Measurements from ENCODE around the gene E2F6.

E2F6 gene

GRCh38 chr2:11456251-11456650 is 9.7 kb downstream of the E2F6 start:
- DNase-seq (ENCODE audit: low read depth): no peak

DNA sequence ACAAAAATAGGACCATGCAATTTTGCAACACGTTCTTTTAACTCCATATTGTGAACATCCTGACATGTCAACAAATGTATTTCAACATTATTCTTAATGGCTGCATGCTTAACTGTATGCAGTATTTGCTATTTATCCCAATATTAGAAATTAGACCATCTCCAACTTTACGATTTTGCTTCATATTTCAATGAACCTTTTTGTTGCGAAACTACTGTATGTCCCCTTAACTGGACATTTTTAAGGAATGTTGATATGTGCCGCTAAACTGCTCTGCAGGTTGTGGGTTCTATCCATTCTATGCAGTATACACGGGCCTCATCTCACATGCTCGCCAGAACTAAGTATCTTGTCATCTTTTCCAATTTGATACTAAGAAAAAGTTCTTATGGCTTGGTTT is 11.1 kb downstream of the E2F6 start:
- DNase-seq (ENCODE audit: low read depth): no peak

DNA sequence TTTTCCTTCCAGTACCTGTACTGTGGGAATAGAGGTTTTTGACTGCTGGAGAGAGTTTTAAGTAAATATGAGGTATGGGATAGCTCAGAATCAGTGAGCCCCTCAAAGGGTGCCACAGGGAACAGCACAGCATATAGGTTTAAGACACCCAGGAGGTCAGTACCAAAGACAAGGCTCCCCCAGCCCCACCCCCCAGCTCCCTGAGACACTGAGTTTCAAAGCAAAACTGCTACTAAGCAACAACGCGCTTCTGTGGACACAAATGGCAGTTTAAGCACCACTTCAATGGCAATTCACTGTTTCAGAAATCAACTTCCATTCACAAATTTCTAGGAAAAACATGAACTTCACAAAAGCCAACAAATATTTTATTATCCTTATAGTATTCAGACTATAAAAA is 15.2 kb downstream of the E2F6 start:
- no peak for DNase-seq (ENCODE audit: low read depth)

- DNase-seq (ENCODE audit: low read depth): peak; percentile 18
Measured at GRCh38 chr2:11446733-11447248, 19.2 kb downstream of the E2F6 start.

DNA sequence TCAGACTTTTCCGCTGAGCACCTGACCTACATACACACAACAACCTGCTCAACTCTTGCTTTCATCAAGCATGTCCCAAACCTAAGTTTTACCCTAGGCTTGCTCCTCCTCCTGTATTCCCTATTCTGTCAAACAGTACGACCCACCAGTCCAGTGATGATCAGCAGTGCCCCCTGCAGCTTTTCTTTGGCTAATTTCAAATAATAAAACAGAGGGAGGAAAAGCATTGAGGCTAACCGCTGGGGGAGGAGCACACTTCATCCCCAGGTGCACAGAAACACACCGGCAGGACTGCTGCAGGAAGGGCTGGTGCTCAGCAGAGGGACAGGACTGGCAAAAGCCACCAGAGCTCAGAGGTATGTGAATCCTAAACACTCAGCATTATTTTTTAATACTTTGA is 21.2 kb downstream of the E2F6 start:
- DNase-seq (ENCODE audit: low read depth): no peak

DNA sequence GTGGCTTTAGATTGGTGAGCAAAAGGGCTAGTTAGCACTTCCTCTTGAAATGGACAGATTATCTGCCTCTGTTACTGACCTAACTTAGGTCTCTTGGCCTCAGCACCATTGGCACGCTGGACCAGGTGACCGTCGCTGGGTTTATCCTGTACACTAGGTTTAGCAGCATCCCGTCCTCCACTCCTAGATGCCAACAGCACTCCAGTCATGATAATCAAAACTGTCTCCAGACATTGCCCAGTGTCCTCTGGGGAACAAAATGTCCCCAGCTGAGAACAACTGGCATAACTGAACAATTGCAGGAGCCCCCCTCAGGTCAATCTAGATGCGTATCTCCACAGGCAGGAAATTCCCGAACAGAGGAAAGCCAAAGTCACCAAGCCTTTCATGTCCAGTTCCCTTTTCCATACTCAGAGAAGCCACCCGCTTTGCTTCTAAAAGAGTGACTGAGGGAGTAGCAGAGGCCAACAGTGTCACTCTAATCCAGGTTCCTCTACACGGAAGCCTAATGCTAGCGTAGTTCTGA is 27.3 kb downstream of the E2F6 start:
- DNase-seq (ENCODE audit: low read depth): no peak

- no peak for DNase-seq (ENCODE audit: low read depth)
Measured at GRCh38 chr2:11437602-11438001, 28.4 kb downstream of the E2F6 start.

DNA sequence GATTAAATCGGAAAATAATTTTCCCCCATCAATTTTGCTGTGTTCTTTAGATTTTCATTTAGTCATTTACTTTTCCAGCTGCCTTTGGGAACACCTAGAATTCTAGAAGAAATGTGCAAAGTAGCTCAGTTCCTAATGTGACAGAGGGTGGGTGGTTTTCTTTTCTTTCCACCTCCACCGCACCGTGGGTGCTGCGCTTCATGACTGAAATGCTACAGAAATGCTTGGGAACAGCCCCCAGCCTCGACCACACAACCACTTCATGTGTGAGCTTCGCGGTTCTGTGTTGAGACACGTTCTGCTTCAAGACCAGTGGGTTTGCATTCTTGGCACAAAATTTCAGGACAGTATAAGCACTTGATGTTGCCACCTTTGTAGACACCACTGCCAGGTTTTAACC is 30.9 kb downstream of the E2F6 start:
- no peak for DNase-seq (ENCODE audit: low read depth)

DNA sequence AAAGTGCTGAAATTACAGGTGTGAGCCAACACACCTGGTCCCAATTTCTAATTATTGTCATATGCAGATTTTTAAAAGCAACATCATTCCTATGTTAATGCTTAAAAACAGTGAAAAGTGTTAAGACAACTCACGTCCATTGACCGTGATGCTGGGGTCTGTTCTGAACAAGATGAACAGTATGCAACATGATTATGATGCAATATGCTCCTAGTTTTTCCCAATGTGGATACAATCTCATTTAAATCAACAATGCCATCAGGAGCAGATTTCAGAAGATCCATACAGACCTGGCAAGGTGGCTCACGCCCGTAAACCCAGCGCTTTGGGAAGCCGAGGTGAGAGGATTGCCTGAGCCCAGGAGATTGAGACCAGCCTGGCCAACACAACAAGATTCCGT is 31.5 kb downstream of the E2F6 start:
- no peak for DNase-seq (ENCODE audit: low read depth)

DNA sequence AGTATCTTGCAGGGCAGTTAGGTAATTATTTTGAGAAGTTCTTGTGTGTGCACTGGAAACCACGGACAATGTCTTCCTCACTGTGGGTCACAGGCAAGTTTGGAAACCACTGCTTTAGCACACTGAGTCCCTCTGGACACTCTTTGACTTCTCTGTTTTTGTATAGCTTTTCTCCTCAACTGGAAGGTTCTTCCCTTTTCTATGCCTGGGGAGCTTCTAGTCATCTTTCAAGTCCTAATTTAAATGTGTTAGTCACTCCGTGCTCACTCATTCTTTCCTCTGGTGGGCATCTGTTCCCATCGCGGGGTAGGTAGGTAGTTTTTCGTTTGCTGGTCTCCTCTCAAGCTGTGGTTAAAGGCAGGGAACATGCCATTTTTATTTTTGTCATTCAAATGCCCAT is 32.1 kb downstream of the E2F6 start:
- no peak for DNase-seq (ENCODE audit: low read depth)

GRCh38 chr2:11430729-11431128 is 35.2 kb downstream of the E2F6 start:
- DNase-seq (ENCODE audit: low read depth): no peak

- DNase-seq (ENCODE audit: low read depth): no peak
Measured at GRCh38 chr2:11427224-11427623, 38.7 kb downstream of the E2F6 start.

- no peak for DNase-seq (ENCODE audit: low read depth)
Measured at GRCh38 chr2:11422901-11423435, 43.0 kb downstream of the E2F6 start.

DNA sequence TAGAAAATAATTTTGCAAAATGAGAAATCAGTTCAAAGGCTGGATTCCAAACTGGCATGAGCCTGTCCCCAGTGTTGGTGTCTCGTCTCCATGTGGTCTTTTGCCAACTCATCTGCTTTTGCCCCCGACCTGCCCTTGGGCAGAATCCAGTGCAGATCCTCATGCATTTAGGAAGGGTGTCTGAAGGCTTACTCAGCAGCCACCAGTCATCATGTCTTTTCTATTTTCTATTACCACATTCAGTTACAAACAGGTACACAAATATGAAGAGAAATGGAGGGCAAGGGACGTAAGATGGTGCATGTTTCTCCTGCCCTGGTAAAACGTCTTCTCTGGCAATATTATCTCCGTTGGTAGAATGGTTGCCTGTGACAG is 43.5 kb downstream of the E2F6 start:
- no peak for DNase-seq (ENCODE audit: low read depth)

- no peak for DNase-seq (ENCODE audit: low read depth)
Measured at GRCh38 chr2:11421863-11422490, 44.0 kb downstream of the E2F6 start.

DNA sequence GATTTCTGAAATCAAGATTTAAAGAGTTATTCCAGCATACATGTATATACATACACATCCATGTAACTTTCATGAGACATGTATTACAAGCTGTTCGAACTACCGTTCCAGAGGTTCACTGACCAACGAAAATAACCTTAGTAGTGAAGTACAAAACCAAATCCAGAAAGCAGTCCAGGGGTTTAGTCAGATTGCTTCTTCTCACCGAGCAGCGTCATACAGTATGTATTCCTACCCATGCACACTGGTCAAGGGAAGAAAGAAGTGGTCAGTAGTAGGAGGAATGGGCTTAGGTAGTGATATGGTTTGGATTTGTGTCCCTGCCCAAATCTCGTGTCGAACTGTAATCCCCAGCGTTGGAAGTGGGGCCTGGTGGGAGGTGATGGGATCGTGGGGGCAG is 45.3 kb downstream of the E2F6 start:
- no peak for DNase-seq (ENCODE audit: low read depth)

- no peak for DNase-seq (ENCODE audit: low read depth)
Measured at GRCh38 chr2:11420190-11420589, 45.8 kb downstream of the E2F6 start.

- DNase-seq (ENCODE audit: low read depth): no peak
Measured at GRCh38 chr2:11419781-11420180, 46.2 kb downstream of the E2F6 start.

DNA sequence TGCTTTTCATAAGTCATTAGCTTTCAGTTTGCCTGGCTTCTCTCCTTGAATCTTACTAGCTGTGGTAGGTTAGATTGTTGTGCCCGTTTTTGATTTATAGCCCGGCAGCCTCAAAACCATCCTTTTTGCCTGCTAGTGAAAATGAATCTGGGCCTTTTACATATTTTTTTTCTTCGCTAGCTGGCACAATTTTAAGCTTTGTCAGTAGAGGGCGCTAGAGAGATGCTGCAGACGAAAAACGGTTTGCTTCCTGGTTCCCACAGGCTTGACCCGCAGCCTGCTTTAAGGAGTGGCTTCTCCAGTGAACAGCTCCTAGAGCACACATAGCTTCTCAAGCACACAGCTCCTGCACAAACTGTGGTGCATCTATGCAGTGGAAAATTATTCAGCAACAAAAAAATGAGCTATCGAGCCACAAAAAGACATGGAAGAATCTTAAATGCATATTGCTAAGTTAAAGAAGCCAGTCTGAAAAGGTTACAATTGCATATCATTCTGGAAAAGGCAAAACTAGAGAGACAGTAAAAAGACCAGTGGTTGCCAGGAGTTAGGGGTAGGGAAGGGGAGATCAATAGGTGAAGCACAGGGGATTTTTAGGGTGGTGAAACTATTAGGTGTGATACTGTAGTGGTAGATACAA is 47.9 kb downstream of the E2F6 start:
- no peak for DNase-seq (ENCODE audit: low read depth)

DNA sequence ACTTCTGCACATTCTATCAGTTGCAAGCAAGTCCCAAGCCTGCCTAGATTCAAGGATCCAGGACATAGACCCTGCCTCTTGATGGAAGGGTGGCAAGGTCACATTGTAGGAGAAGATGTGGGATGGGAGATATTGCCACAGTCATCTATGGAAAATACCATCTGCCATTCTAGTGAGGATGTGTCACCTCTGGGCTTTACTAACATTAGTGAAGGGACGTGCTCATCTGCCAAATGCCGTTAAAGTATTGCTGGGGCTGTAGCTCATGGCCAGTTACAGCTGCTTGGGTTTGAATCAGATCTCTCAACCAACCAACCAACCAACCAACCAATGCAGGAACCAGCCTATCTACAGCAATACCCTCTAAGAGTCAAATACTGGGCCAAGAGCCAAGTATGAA is 49.0 kb downstream of the E2F6 start:
- DNase-seq (ENCODE audit: low read depth): no peak

DNA sequence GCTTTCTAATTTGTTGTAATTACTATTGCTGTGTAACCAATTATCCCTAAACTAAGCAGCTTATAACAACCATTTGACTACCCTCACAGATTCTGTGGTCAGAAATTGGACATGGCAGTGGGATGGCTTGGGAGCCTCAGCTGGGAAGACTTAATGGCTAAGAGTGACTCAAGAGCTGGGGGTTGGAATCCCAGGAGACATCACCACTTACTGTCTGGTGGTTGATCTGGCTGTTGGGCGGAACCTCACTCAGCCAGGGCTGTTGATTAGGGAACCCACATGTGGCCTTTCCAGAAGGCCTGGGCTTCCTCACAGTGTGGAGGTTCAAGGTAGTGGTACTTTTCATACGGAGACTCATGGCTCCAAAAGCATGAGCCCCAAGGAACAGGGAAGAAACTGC is 49.8 kb downstream of the E2F6 start:
- DNase-seq (ENCODE audit: low read depth): no peak

GRCh38 chr2:11414372-11415124 is 51.4 kb downstream of the E2F6 start:
- DNase-seq (ENCODE audit: low read depth): no peak

- no peak for DNase-seq (ENCODE audit: low read depth)
Measured at GRCh38 chr2:11412449-11412810, 53.5 kb downstream of the E2F6 start.
